Stimulated activated CD8-positive, alpha-beta memory T cell treated with anti-CD3 and anti-CD28 coated beads, Interleukin-12 subunit alpha, Interleukin-12 subunit beta, amount 100 ng/mL, for 1 hour (primary cell): ENCODE results near the gene ADCY1.
"Not testable (repeated sequence)": the region's sequence is repeated elsewhere in the genome, so short reads cannot be mapped to it uniquely, and the experiment has no call there.

Source experiments
- DNase-seq: peaks from one replicate; pipeline ENCODE4 v3.0.0-alpha.2; 2020; ENCODE audit warnings: low read depth

ADCY1 gene

GRCh38 chr7:45759464-45759863, 185.3 kb downstream of the ADCY1 start:
- DNase-seq = not testable (repeated sequence)

- DNase-seq = not testable (repeated sequence)
These were observed 187.5 kb downstream of the ADCY1 start for GRCh38 chr7:45761545-45762205.

GRCh38 chr7:45762225-45762994, 188.2 kb downstream of the ADCY1 start:
- DNase-seq = not testable (repeated sequence)

- peak; percentile 97 for DNase-seq
These were observed 194.6 kb downstream of the ADCY1 start for GRCh38 chr7:45768516-45769394.

GRCh38 chr7:45769626-45770025, 195.5 kb downstream of the ADCY1 start:
- not testable (repeated sequence) for DNase-seq
